Right renal cortex interstitium (tissue), 3 donors: ENCODE results near the gene GFI1B. TPM values are rescaled to one million over a fixed set of nuclear protein-coding genes. Genes with fewer than 3 reads are reported as not detected.
"Not testable (repeated sequence)": the region's sequence is repeated elsewhere in the genome, so short reads cannot be mapped to it uniquely, and the experiment has no call there.

ENCODE experiments used
- DNase-seq, 3 donors: peaks; one replicate each; pipeline ENCODE4 v3.0.0-alpha.2; 2013; ENCODE audit warnings: low read depth in 3 of 3, low spot score in 2 of 3
- polyA plus RNA-seq, 3 donors: library from polyadenylated mRNA; unstranded; fragments of 120-200 nt; gene quantifications; one replicate each; pipeline ENCODE4 v1.2.1, GENCODE V29; 2013; ENCODE audit not compliant: insufficient read length in 3 of 3

Gene GFI1B
- polyA plus RNA-seq, 3 donors = 0.72 to 1.3 (median 0.92) TPM

- no peak for DNase-seq
Measured at GRCh38 chr9:132965478-132965877, 13.0 kb upstream of the GFI1B start.

GRCh38 chr9:132967908-132968307 lies 10.6 kb upstream of the GFI1B start:
- DNase-seq = not testable (repeated sequence)

- no peak for DNase-seq
Measured at GRCh38 chr9:132969783-132970182, 8.7 kb upstream of the GFI1B start.

- no peak for DNase-seq
Measured at GRCh38 chr9:132970324-132971062, 8.0 kb upstream of the GFI1B start.

- no peak for DNase-seq
Measured at GRCh38 chr9:132973166-132973565, 5.3 kb upstream of the GFI1B start.

- DNase-seq = no peak
Measured at GRCh38 chr9:132973713-132974112, 4.8 kb upstream of the GFI1B start.

GRCh38 chr9:132975961-132976360 lies 2.5 kb upstream of the GFI1B start:
- DNase-seq = no peak

GRCh38 chr9:132976571-132976970 lies 1.9 kb upstream of the GFI1B start:
- no peak for DNase-seq

GRCh38 chr9:132978112-132978450 lies 413 bp upstream of the GFI1B start:
- no peak for DNase-seq

GRCh38 chr9:132980157-132980556 lies 1.7 kb downstream of the GFI1B start:
- no peak for DNase-seq

GRCh38 chr9:132982458-132982857 lies 4.0 kb downstream of the GFI1B start:
- no peak for DNase-seq

GRCh38 chr9:132983491-132984201 lies 5.2 kb downstream of the GFI1B start:
- DNase-seq = no peak

GRCh38 chr9:132984202-132985070 lies 5.9 kb downstream of the GFI1B start:
- no peak for DNase-seq

- no peak for DNase-seq
Measured at GRCh38 chr9:132985071-132985350, 6.5 kb downstream of the GFI1B start.

GRCh38 chr9:132985489-132985888 lies 7.0 kb downstream of the GFI1B start:
- DNase-seq = no peak

GRCh38 chr9:132986114-132986513 lies 7.6 kb downstream of the GFI1B start:
- DNase-seq = no peak

GRCh38 chr9:132986640-132987620 lies 8.4 kb downstream of the GFI1B start:
- no peak for DNase-seq

- no peak for DNase-seq
Measured at GRCh38 chr9:132988244-132989013, 9.9 kb downstream of the GFI1B start.

GRCh38 chr9:132989014-132989310 lies 10.5 kb downstream of the GFI1B start:
- DNase-seq = no peak

GRCh38 chr9:132989414-132989996 lies 11.0 kb downstream of the GFI1B start:
- no peak for DNase-seq
